NCI-H1417 treated with DMSO at 0.1 percent for 48 hours (cell line): ENCODE data around the gene HPX.
"Not testable (repeated sequence)": the region's sequence is repeated elsewhere in the genome, so short reads cannot be mapped to it uniquely, and the experiment has no call there.

ENCODE experiments used
- DNase-seq: peaks from one replicate; lab custom pipeline; 2025; lab: John Stamatoyannopoulos, UW

HPX gene

DNA sequence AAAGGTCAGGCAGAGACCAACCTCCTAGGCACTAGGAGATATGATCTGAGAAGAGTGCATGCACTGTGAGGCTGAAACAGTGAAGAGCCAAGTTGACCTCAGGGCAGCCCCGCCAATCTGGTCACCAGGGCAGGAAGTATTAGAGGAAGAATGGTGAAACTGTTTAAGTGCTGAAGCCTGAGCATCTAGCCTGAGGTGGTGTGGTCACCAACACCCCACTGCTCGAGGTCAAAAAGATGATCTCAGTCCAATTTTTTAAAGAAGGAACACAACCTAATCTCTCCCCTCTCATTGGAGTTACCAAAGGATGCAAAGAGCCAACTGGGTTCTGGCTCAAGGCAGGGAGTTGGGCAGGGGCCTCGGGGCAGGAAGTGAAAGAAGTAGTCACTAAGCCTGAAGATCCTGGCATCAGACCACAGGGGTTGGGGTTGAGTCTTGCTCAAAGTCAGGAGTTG is 25.9 kb downstream of the HPX start:
- no peak for DNase-seq

DNA sequence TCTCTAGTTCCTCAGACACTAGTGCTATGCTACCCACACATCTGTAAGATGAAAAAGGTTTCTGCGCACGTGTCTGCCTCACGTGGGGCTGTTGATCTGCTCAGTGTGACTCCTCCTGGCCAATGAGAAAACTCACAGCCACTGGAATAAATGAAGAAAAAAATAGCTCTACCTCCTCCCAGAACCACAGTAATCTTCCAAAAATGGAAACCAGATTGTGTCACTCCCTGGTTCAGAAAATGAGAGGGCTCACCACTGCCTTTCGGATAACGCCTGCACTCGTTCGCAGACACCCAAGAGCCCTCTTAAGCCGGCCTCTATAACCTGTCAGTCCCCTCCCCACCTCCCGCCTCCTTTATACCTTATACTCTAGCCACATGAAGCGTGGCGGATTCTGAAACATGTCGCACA is 27.0 kb downstream of the HPX start:
- no peak for DNase-seq

DNA sequence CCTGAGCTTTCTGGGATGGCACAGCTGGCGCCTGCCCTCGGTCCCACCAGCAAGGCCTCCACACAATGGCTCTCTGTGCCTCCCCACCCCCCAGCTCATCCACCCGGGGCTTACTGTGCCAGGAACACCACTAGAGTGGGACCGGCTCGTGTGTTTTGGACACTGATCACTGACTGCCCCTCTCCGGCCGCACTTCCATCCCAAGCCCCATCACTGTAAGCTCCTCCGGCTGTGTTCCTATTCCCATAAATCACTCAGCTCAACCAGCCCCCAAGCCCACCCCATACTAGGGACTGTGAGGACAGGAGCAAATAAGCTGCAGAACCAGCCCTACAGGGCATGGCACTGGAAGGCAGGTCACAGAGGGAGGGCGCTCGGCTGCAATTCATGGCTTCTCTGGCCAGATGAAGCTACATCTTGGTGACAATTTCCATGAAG is 29.2 kb downstream of the HPX start:
- DNase-seq, result no peak

DNA sequence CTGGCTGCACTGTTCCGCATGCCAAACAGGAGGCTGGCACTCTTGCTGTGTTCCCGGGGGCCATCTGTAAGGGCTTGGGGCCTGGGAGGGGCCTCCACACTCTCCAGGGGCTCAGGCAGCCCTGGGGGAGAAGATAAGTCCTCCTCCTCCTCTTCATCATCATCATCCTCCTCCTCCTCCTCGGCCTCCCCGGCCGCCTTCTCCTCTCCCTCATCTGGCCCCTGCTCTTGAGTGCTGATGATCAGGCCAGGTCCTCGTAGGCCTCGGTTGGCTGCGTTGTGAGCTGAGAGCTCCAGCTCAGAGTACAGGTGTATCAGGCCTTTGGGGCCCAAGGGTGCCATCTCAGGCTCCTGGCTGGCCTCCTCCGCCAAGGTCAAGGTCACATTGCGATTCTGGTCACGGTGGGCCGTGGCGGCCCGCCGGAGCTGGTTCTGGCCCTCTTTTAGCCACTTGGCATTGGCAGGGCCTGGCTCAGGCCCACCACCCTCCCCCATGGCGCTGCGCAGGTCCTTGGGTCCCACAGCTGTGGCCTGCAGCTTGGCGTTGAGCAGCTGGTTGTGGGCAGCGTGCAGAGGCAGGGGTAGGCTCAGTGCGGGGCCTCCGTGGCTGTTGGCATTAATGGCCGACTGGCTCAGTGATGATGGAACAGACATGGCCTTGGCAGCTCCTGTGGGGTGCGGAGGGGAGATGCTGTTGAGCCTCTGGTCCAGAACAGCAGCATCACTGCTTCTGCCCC is 29.9 kb downstream of the HPX start:
- DNase-seq, result no peak

DNA sequence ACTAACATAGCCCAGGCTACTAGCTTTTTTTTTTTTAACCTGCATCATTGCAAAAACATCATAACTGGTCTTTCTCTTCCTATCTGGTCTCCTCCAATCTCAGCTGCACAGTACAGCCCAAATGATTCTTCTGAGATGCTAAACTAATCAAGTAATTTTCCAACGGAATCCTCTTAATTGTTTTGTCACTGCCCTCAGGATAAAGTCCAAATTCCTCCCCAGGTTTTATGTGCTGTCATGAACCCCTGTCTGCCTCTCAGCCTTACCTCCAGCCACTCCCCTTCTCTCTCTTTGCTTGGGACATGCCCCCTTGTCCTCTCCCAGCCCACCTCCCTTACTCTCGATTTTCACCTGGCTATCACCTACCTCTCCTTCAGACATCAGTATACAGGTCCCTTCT is 34.4 kb downstream of the HPX start:
- DNase-seq, result no peak

DNA sequence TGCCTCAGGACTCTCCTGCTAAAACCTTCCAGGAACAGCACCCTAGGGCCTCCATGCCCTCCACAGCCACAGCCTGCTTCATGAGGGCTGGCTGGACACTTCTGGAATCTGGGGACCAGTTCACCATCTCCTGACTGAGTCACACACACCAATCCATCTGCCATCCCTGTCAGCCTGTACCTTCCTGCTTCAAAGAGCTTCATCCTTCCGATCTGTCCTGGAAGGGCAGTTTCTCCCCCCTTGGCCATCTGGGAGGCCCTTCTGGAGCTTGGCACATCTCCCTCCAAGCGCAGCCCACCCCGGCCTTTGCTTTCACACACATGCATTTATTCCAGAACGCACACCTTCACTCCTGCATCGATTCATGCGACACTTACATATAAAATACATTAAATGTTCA is 34.9 kb downstream of the HPX start:
- no peak for DNase-seq

DNA sequence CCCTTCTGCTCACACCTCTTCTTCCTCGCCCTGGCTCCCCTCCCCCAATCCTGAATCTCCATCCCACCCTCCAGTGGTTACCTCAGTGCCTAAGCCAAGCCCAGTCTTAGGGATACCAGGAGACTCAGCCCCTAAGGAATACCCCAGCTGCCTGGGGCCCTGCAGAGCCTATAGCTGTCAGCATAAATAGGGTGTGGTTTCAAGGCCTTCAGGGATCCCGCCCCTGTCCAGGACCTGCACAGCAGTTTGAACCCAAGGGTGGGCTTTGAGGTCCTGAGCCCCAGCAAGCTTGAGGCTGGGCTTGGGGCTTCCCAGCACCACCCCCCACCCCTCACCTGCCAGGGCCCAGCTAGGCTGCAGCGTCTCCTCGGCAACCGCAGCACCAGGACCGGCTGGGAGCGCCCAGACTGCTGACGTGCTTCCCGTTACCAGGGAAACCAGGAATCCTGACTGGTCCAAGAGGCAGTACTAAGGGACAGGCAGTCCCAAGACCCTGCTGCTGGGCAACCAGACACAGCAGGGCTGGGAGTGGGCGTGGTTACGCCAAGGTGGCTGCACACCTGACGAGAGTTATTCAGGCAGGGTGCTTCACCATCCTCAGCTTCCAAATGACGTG is 35.6 kb downstream of the HPX start:
- peak; percentile 58 for DNase-seq

DNA sequence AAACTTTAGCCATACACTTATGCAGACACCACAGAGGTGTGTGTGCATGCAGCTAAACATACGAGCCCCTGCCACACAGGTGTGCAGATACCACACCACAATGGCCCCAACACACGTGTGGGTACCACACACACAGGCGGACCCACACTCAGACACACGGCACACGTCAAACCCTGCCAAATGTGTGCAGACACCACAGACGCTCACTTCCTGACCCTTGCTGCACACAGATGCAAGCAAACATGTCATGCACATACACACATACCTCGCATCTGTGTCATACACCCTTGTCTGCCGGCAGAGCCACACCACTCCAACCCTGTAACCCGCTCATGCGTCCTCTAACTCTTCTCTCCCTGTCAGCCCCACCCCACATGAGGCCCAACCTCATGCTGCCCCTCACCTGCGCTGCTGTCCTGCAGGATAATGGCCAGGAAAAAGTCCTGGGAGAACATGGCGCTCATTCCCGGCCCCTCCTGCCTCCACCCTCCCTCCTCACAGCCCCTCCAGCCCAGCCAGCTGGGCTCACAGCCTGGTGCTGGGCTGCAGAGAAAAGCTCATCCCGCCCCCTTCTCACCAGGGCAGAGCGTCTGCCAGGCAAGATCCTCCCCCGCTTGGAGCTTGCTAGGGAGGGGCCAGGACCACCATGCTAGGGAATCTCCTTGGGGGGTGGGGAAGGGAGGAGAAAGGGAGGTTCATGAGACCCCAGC is 36.3 kb downstream of the HPX start:
- no peak for DNase-seq

DNA sequence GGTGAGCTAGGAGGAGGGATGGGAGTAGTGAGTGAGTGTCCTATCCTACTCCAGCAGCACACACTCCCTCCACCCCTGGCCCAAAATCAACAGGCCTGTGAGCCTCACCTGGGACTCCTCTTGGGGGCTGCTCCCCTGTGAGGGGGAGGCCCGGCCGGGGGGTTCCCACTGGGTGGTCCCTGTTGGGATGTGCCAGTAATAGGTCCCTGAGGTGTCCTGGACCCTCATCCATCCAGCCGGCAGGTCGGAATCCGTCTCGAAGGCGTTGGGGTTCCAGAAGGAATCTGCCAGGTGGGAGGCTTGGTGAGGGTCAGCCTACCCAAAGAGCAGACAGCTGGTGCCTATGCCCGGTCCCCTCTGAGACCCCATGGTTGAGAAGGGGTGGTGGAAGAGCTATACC is 37.2 kb downstream of the HPX start:
- DNase-seq, result no peak

DNA sequence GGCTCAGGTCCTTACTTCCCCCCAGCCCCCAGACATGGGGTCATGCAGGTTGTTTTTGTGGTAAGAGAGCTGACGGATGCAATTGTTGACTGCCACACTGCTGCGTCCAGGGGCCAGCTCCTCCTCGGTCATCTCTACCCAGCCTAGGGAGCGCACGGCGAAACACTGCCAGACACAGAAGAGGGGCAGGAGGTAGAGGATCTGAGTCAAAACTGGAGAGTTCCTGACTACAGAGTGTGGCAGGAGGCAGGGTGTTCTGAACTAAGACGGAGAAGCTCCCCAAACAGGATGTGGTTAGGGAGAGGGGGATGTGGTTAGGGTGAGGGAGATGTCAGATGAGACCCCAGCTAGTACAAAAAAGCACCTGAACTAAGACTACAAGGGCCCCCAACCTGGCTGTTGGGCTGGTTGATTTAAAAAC is 38.2 kb downstream of the HPX start:
- no peak for DNase-seq

DNA sequence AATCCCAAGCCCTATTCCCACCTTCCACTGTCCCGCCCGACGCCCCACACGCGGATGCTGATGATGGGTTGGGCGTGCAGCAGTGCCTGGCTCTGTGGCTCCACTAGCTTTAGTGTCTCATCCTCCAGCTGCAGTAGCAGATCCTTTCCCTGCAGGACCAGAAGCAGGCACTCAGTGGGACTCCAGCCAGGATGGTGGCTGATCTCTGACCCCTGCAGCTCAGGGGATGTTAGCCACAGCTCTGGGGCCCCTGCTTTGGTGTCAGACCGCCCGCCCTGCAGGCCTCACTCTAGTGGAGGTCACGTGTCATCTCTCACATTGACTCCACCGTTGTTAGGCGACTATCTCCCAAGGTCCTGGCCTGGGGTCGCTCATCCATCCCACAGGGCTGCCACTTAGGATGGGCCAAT is 38.7 kb downstream of the HPX start:
- DNase-seq, result no peak

DNA sequence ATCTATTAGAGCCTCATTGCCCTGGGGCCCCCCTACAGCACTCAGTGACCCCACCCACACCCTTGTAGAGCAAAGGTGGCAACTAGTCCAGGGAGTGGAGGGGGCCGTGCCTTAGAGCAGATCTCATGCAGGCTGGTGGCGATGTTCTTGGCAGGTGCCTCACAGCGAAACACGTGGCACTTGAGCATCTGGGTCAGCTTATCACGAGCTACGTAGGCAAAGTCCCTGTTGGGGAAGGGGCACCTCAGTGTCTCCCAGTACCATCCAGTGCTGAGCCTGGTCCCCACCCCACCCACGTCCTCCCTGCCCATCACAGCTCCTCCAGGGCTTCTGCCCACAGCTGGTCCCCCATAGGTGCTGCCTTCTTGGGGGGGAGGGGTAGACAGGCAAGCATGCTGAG is 39.3 kb downstream of the HPX start:
- no peak for DNase-seq

DNA sequence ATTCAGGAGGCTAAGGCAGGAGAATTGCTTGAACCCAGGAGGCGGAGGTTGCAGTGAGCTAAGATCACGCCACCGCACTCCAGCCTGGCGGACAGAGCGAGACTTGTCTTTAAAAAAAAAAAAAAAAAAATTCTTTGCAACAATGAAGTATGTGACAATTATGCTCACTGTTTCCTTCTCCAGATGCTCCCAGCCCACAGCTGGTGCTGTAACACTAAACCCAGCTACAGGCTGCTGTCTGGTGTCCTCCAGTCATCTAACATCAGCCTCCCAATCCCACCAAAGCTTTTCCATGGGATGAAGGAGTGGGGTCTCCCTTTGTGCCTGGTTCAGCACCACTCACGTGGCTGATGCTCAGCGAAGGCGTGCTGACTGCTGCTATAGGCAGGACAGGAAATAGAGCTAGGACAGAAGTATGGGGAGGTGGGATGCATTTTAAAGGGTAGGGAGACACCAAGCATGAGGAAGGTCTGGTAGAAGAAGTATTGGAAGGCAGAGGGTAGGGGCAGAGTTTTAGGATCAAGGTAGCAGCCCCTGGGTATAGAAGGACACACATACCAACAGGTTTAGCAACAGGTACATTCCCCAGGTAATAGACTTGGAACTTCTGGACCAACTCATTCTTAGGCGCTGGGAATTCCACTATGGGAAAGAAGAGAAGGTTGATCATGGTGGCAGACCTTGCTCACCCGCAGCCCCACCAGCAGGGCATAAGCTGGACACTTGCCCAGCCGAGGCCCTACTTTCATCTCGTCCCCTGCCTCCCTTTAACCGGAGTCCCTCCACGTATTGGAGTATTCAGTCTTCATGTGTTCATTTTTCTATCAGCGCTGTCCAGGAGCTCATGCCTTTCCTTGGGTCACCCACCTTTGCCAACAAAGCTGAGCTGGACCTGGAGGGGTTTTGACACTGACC is 40.1 kb downstream of the HPX start:
- no peak for DNase-seq

DNA sequence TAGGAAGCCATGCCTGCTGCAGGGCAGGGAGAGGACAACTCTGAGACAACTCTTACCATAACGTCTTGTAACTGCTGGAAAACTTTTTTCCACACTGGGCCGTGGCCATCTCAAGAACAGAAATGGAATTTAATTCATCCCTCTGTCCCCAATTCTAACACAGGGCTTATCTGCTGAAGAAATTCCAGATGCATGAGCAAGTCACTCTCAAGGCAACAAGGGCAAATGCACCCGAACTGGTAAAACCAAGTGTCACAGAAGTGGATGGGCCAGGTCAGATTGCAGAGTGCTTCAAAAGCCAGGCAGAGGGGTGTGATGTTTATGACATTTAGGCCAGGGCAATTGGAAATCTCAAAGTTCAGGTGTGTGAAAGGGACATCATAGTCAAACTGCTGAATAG is 43.2 kb downstream of the HPX start:
- no peak for DNase-seq

DNA sequence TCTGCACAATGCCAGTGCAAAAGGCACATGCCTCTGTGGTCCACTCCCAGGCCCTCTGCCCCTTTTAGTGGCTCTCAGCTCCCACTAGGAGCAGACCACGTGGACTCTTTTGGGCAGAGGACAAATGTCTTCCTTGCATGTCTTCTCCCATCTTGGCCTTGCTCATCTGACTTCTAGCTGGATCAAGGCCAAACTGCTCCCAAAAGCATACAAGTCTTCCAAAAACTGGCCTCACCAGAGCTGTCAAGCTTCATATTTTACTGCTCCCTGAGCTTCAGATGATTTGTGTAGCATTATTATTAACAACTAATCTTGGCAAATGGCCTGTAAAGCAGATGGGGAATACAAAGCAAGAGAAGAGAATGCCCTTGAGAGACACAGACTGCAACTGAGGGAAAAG is 43.6 kb downstream of the HPX start:
- no peak for DNase-seq

DNA sequence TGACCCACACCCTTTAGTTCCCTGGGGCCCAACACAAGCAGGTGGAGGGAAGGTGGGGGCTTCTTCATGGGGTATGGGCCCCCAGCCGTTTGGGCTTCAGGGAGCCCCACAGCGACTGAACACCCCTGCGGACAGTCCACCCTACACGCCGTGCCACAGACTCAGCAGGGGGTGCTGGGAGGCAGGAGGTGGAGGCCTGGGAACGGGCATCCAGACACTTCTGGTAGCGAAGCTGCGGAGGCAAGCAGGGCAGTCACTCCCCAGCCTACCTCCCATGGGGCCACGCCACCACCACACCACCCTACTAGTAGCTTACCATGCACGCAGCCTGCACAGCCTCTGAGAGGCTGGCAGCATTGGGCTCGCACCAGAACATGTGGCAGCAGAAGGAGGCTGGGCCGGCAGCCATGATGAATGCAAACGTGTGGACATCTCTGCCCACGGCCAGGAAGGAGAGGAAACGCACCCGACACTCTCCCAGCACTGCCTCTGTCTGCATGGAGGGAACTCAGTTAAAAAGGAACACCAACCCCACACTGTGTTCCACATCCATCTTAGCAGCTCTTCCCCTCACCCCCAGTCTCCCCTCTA is 45.2 kb downstream of the HPX start:
- no peak for DNase-seq

DNA sequence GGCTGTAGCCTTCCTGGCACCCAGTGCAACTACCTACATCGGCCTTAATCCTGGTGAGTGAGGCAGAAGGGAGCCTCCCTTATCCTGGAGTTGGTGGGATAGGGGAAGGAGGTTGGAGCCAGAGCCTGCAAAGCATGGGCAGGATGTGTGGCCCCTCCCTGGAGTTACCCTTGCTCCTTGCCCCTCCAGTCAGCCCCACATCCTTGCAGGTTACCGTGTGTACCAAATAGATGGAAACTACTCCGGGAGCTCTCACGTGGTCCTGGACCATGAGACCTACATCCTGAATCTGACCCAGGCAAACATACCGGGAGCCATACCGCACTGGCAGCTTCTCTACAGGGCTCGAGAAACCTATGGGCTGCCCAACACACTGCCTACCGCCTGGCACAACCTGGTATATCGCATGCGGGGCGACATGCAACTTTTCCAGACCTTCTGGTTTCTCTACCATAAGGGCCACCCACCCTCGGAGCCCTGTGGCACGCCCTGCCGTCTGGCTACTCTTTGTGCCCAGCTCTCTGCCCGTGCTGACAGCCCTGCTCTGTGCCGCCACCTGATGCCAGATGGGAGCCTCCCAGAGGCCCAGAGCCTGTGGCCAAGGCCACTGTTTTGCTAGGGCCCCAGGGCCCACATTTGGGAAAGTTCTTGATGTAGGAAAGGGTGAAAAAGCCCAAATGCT is 46.7 kb downstream of the HPX start:
- DNase-seq, result no peak

DNA sequence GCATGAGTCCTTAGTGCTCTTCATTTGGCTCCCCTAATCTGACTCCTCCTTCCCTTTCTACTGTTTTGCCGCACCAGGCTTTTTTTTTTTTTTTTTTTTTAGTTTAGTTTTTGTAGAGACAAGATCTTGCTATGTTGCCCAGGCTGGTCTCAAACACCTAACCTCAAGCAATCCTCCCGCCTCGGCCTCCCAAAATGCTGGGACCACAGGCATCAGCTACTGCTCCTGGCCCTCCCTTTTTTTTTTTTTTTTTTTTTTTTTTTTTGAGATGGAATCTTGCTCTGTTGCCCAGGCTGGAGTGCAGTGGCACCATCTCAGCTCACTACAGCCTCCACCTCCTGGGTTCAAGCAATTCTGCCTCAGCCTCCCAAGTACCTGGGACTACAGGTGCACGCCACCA is 48.5 kb downstream of the HPX start:
- DNase-seq, result not testable (repeated sequence)

DNA sequence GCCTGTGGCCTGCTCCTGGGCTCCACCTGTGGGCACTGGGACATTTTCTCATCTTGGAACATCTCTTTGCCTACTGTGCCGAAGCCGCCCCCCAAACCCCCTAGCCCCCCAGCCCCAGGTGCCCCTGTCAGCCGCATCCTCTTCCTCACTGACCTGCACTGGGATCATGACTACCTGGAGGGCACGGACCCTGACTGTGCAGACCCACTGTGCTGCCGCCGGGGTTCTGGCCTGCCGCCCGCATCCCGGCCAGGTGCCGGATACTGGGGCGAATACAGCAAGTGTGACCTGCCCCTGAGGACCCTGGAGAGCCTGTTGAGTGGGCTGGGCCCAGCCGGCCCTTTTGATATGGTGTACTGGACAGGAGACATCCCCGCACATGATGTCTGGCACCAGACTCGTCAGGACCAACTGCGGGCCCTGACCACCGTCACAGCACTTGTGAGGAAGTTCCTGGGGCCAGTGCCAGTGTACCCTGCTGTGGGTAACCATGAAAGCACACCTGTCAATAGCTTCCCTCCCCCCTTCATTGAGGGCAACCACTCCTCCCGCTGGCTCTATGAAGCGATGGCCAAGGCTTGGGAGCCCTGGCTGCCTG is 49.2 kb downstream of the HPX start:
- DNase-seq, result no peak

DNA sequence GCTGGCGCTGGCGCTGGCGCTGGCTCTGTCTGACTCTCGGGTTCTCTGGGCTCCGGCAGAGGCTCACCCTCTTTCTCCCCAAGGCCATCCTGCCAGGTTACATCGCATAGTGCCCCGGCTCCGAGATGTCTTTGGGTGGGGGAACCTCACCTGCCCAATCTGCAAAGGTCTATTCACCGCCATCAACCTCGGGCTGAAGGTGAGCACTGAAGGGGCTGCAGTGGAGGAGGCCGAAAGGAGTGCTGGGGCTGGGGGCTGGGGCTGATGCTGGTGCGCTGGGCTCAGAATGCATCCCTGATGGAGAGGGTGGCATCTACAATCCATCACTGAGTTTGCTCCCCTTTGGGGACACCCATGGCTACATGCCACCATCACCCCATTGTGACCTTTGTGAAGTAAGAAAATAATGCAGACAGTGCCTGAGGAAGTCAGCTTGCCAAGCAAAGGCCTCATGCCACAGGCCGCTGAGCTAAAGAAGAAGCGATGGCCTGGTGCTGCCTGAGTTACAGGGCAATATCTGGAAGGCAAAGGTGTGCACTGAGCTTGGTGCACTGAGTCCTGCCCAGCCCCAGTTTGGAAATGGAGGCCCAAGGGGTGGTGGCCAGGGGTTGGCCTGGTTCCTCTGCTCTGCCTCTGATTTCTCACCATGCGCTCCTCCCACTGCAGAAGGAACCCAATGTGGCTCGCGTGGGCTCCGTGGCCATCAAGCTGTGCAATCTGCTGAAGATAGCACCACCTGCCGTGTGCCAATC is 49.9 kb downstream of the HPX start:
- no peak for DNase-seq
